Fibroblast of skin of abdomen (primary cell): ENCODE results near the gene GJC1. TPM values are rescaled to one million over a fixed set of nuclear protein-coding genes. Genes with fewer than 3 reads are reported as not detected.

Experiments used
- DNase-seq: peaks from one replicate; pipeline ENCODE4 v3.0.0-alpha.2; 2013
- polyA plus RNA-seq, 2 experiments: library from polyadenylated mRNA; unstranded; fragments of 120-200 nt; gene quantifications; one replicate each; pipeline ENCODE4 v1.2.1, GENCODE V29; 2013; ENCODE audit not compliant: insufficient read length in 2 of 2

Gene GJC1
- polyA plus RNA-seq (2013, experiment 1 of 2; ENCODE audit: insufficient read length) = 32.9 TPM
- polyA plus RNA-seq (2013, experiment 2 of 2; ENCODE audit: insufficient read length) = 32.4 TPM

DNA sequence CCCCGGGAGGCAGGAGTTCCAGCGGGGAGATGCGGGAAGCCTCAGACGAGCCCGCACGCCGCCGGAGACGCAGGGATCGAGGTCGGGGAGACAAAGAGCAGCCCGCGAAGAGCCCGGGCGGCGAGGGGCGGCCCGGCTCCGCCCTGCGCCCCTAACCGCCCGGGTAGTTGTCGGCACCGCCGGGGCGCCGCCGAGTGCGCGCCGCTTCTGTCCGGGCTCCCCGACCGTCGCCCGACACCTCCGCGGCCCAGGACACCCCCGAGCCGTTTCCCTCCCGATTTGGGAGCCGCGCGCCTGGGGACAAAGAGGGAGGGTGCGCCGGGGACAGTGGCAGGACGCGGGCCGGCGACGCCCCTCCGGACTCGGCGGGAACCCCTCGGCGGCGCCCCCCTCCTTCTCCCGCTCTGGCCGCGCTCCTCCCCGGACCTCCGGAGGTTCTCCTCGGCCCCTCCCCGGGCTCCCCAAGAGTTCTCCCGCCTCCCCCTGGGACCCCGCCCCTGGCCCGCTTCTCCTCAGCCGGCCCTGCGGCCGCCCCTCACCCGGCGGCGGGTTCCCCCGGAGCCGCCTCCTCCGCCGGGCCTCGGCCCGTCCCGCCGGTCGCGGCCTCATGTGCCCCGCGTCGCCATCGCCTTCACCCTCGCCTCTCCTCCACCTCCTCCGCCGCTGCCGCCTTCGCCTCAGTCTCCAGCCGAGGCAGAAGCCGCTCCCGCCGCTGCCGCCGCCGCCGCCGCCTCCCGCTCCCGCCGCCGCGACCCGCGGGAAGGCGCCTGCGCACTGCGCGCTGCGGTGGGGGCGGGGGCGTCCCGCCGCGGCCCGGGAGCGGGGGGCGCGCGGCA lies at the start of gene GJC1:
TSS of gene GJC1 (minus strand) at position 765 of the 836 bp plus-strand sequence. CDS start 24,470 bp downstream, outside the sequence.
- DNase-seq = peak; percentile 62

GRCh38 chr17:44879376-44879775 lies 49.3 kb upstream of the GJC1 start:
- DNase-seq = no peak

DNA sequence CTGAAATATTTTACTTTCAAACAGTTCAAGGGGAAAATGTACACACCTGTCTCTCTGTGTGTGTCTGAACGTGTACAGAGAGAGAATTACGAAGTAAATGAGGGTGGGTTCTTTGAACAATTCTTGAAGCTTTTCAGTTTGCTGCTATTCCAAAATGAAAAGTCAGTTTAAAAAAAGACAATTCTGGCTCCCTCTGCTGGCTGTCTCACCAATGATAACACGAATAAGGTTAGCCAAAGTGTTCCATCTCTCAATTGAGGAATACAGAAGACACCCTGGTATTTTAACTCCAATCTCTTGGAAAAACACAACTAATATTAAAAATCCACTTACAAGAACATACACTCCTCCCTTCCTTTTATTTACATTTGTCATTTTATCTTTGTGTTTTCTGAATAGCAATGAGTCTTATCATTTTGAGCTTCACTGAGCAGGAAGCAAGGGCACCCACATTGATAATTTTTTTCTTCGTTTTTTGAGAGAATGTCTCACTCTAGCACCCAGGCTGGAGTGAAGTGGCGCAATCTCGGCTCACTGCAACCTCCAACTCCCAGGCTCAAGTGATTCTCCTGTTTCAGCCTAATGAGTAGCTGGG lies 48.6 kb upstream of the GJC1 start:
- peak; percentile 34 for DNase-seq

DNA sequence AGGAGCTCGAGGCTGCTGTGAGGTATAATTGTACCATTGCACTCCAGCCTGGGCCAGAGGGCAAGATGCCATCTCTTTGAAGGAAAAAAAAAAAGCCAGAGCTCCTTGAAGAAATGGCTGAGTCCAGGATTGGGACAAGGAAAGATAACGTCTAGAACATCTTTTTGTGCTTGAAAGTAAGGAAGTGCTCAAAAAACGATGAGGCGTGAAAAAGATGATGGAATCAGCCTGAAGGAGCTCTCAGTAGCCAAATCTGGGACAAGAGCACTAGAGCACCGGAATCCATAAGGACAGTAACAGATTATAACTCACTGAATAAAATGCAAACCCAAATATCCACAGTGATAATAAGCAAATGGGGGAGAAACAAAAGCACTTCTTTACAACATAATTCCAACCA lies 47.0 kb upstream of the GJC1 start:
- no peak for DNase-seq

- DNase-seq = no peak
Measured at GRCh38 chr17:44875761-44876160, 45.7 kb upstream of the GJC1 start.

- DNase-seq = no peak
Measured at GRCh38 chr17:44872131-44872768, 42.2 kb upstream of the GJC1 start.

DNA sequence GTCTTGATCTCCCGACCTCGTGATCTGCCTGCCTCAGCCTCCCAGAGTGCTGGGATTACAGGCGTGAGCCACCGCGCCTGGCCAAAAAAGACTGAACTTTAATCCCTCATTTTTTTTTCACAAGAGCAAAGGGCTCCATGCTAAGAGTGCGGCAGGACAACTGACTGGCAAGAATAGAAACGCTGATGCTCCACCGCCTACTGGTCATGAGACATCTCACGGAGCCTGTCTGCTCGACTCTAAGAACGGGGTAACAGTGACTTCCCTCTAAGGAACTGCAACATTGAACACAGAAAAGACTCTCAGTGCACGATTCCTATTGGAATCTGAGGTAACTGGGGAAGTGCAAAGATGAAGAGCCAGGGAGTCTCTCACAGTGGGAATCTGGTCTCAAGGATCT lies 41.5 kb upstream of the GJC1 start:
- DNase-seq = no peak

DNA sequence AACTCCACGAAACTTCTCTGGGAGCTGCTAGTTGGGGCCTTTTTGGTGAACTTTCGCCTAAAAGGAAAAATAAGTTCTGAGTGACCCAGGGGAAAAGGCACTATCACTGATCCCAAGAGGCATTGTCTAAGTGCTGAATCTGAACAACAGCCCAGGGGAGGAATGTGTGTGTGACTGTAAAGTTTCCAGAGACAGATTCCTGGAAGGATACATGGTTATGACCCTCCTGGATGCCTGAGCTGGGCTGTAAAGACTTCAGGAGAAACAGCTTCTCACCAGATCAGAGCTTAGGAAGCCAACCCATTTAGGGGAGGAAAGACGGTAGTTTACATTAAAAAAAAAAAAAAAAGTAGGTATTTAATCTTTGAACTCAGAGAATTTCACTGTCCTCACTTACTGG lies 37.8 kb upstream of the GJC1 start:
- DNase-seq = peak; percentile 12

DNA sequence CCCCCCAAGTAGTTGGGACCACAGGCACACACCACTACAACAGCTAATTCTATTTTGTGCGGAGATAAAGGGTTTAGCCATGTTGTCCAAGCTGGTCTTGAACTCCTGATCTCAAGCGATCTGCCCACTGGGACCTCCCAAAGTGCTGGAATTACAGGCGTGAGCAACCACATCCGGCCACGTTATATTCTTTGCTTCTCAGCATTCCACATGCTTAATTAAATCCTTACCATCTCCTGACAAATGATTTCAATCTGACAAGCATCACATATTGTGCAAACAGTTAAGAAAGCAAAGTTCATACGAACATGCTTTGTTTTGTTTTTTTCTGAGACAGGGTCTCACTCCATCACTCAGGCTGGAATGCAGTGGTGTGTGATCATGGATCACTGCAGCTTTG lies 35.8 kb upstream of the GJC1 start:
- peak; percentile 90 for DNase-seq

- DNase-seq = peak; percentile 77
Measured at GRCh38 chr17:44865231-44865660, 35.2 kb upstream of the GJC1 start.

- no peak for DNase-seq
Measured at GRCh38 chr17:44864831-44865230, 34.7 kb upstream of the GJC1 start.

DNA sequence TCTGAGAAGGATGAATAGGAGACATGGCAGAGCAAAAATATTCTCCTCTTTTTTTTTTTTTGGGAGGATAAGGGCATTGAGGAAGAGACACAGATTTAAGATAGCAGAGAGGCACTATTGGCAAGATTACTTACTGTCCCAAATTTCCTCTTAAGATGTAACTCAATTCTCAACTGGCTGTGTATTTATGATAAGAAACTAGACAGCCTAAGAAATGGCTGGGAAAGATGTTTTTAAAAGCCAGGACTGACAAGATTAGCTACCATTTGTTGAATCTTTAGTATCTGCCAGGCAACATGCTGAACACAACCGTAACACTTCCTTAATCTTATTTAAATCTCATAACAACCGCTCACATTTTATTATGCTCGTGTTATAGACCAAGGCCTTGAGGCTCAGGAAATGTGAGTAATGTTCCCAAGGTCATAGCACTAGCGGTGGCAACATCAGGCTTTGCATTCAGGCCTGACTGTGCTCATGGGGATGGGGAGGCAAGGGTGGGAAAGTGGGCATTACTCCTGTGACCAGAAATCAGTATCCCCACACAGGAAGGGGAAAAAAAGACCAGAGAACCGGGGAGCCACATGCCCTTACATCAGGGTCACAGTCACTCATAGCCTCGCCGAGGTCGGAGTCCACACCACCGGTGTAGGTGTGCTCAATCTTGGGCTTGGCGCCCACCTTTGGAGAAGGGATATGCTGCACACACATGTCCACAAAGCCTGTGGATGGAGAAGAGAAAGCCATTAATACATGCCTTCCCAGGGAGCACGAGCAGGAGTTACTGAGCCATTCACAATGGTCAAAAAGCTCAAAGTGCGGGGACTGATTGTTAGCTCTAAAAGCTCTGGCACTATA lies 33.2 kb upstream of the GJC1 start:
- no peak for DNase-seq

GRCh38 chr17:44862278-44862914 lies 32.3 kb upstream of the GJC1 start:
- no peak for DNase-seq

GRCh38 chr17:44859701-44860100 lies 29.6 kb upstream of the GJC1 start:
- no peak for DNase-seq

GRCh38 chr17:44854192-44854591 lies 24.1 kb upstream of the GJC1 start:
- DNase-seq = no peak

- no peak for DNase-seq
Measured at GRCh38 chr17:44850612-44851011, 20.5 kb upstream of the GJC1 start.

- no peak for DNase-seq
Measured at GRCh38 chr17:44850025-44850424, 19.9 kb upstream of the GJC1 start.

DNA sequence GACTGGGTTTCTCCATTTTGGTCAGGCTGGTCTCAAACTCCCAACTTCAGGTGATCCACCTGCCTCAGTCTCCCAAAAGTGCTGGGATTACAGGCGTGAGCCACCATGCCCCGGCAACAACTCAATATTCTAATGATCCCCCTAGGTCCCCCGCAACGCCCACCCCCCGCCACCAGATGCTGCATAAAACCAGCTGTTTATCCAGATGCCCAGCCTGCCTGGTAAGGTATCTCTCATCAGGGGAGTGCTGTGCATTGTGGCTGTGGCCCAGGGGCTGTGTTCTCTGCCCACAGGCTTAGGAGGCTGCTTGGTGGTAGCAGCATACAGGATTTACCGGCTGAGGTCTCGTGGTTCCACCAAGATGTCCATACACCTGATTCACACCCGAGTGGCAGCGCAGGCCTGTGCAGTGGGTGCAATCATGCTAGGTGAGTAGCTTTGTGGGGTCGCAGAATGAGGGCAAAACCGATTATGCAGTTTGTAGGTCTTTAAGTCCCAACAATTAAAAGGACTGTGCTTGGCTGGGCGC lies 18.9 kb upstream of the GJC1 start:
- DNase-seq = no peak

GRCh38 chr17:44848257-44848795 lies 18.2 kb upstream of the GJC1 start:
- DNase-seq = no peak

DNA sequence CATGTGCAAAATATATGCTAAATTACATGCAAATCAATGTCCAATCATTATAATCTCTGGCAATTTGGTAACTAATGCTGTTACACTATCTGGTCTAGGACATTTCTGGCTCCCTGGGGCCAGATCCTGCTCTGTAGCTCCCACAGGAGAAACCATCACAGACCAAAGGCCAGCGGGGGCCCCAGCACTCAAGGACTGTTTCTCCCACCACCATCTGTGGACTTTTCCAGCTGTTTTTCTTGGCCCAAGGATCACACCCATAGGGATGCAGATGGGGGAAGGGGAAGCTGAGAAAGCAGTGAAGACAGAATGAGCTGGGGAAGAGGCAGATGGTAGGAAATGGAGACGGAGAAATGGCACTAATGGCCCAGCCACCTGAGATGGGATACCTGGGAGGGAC lies 17.5 kb upstream of the GJC1 start, which contains the start of gene HIGD1B:
TSS of gene HIGD1B (plus strand) at position 298 of the 400 bp plus-strand sequence. CDS start 270 bp downstream, outside the sequence.
- DNase-seq = no peak

GRCh38 chr17:44846206-44846605 lies 16.1 kb upstream of the GJC1 start:
- DNase-seq = no peak
